PC-9 (cell line): ENCODE results near the gene ABAT. TPM values are rescaled to one million over a fixed set of nuclear protein-coding genes. Genes with fewer than 3 reads are reported as not detected.

Experiments
- BruUV-seq: library from RNA; stranded (reverse); fragments of 400-500 nt; replicated peaks from 2 replicates; lab custom pipeline; 2021; lab: Mats Ljungman, UMichigan
- CTCF ChIA-PET: fragments of 300-600 bp; sonication (Branson Sonifier 250); formaldehyde crosslinking; loops from one replicate; lab custom pipeline; 2022; ENCODE audit warnings: antibody characterized with exemption; lab: Charles Lee
- POLR2A ChIA-PET: fragments of 300-600 bp; sonication (Branson Sonifier 250); formaldehyde crosslinking; loops from one replicate; lab custom pipeline; 2022; ENCODE audit warnings: antibody characterized with exemption; ENCODE audit not compliant: unreplicated experiment; lab: Charles Lee
- DNase-seq, 2 experiments: peaks; one replicate each; pipeline versions ENCODE4 v3.0.0 to v3.0.0-alpha.2; 2015 to 2022; ENCODE audit warnings: mixed read lengths in 1 of 2
- H2AFZ ChIP-seq: fragments of 200-600 bp; sonication (generic); 2 replicates; pipeline ENCODE4 v1.8.1; 2017; ENCODE audit warnings: antibody characterized with exemption
- H3F3A ChIP-seq: fragments of 200-600 bp; sonication (generic); 2 replicates; pipeline ENCODE4 v1.8.1; 2017; ENCODE audit warnings: antibody characterized with exemption, mild to moderate bottlenecking, low read depth; ENCODE audit not compliant: insufficient read depth
- H3K27ac ChIP-seq: fragments of 200-600 bp; sonication (generic); 2 replicates; pipeline ENCODE4 v1.6.1; 2016; ENCODE audit warnings: mixed run types
- H3K27me3 ChIP-seq: fragments of 200-600 bp; sonication (generic); 2 replicates; pipeline ENCODE4 v1.6.1; 2016; ENCODE audit warnings: low read depth, mixed run types; ENCODE audit not compliant: insufficient read depth
- H3K36me3 ChIP-seq: fragments of 200-600 bp; sonication (generic); 2 replicates; pipeline ENCODE4 v1.6.1; 2016; ENCODE audit warnings: low read depth, mixed run types
- H3K4me1 ChIP-seq: fragments of 200-600 bp; sonication (generic); replicated peaks from 2 replicates; pipeline ENCODE4 v1.6.1; 2016; ENCODE audit warnings: mixed run types; ENCODE audit not compliant: insufficient read depth
- H3K4me2 ChIP-seq: fragments of 200-600 bp; sonication (generic); 2 replicates; pipeline ENCODE4 v1.6.1; 2017; ENCODE audit warnings: mixed run types
- H3K4me3 ChIP-seq: fragments of 200-600 bp; sonication (generic); 2 replicates; pipeline ENCODE4 v1.6.1; 2016; ENCODE audit warnings: mixed run types
- H3K79me2 ChIP-seq: fragments of 200-600 bp; sonication (generic); 2 replicates; pipeline ENCODE4 v1.6.1; 2017; ENCODE audit warnings: low read depth, mixed run types
- H3K9me2 ChIP-seq: fragments of 200-600 bp; sonication (generic); 2 replicates; pipeline ENCODE4 v1.8.1; 2017; ENCODE audit warnings: mild to moderate bottlenecking; ENCODE audit not compliant: insufficient read depth
- H3K9me3 ChIP-seq: fragments of 200-600 bp; sonication (generic); 2 replicates; pipeline ENCODE4 v1.8.1; 2016; ENCODE audit warnings: low read depth; ENCODE audit not compliant: insufficient read depth
- H4K20me1 ChIP-seq: fragments of 200-600 bp; sonication (generic); 2 replicates; pipeline ENCODE4 v1.8.1; 2017; ENCODE audit not compliant: insufficient read depth
- EZH2 ChIP-seq: fragments of 200-600 bp; sonication (generic); IDR thresholded peaks from 2 replicates; pipeline ENCODE4 v1.8.0; 2017; ENCODE audit warnings: antibody characterized with exemption, low read depth
- intact Hi-C: fragments of 100-400 bp; cut with micrococcal nuclease; formaldehyde crosslinking; loops from one replicate; pipeline ENCODE4 v1.10.0; 2022; ENCODE audit not compliant: unreplicated experiment
- total RNA-seq: library from RNA; stranded (reverse); gene quantifications from 2 replicates; pipeline ENCODE4 v1.2.3, GENCODE V29; 2021
- TF ChIP-seq, protein P1 (sequence below): fragments of 200-600 bp; sonication (generic); conservative IDR thresholded peaks from 2 replicates; pipeline ENCODE4 v1.6.1; 2017; ENCODE audit warnings: mixed run types, antibody characterized with exemption, mild to moderate bottlenecking, moderate library complexity

Gene ABAT
- total RNA-seq, 1 experiment from 2014 or later, result 12.9 TPM

DNA sequence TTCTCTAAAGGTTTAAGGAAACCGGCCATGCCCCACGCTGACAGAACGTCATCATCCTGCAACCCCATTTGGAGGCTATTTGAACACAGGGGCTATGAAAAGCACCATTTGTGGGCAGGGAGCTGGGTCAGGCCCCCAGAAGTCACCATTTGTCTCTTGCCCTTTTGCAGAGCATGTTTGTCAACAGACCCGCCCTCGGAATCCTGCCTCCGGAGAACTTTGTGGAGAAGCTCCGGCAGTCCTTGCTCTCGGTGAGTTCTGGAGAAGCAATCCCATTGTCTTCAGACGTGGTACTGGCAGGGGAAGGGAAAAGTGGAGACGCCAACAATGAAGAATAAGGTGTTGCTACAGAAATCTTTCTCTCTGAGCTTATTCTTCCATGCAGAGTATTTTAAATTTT is 89.5 kb downstream of the ABAT start:
- CTCF ChIA-PET, result no interaction called here
- Histone ChIP-seq H4K20me1 (no peaks in the 10 kb centered on the region), H2AFZ (no peak overlapping the region), H3K27ac (no peak overlapping the region), H3K9me2 (no peaks in the 10 kb centered on the region), H3K36me3 (no peaks in the 10 kb centered on the region), H3K27me3 (no peaks in the 10 kb centered on the region), H3K79me2 (no peaks in the 10 kb centered on the region), H3K4me3 (no peak overlapping the region), H3K4me2 (no peak overlapping the region), H3K4me1 (no peaks in the 10 kb centered on the region), H3K9me3 (no peaks in the 10 kb centered on the region), H3F3A (no peaks in the 10 kb centered on the region)
- no peak for DNase-seq
- POLR2A ChIA-PET, result no interaction called here
- TF ChIP-seq EZH2, result no peak
- TF ChIP-seq, protein P1, sequence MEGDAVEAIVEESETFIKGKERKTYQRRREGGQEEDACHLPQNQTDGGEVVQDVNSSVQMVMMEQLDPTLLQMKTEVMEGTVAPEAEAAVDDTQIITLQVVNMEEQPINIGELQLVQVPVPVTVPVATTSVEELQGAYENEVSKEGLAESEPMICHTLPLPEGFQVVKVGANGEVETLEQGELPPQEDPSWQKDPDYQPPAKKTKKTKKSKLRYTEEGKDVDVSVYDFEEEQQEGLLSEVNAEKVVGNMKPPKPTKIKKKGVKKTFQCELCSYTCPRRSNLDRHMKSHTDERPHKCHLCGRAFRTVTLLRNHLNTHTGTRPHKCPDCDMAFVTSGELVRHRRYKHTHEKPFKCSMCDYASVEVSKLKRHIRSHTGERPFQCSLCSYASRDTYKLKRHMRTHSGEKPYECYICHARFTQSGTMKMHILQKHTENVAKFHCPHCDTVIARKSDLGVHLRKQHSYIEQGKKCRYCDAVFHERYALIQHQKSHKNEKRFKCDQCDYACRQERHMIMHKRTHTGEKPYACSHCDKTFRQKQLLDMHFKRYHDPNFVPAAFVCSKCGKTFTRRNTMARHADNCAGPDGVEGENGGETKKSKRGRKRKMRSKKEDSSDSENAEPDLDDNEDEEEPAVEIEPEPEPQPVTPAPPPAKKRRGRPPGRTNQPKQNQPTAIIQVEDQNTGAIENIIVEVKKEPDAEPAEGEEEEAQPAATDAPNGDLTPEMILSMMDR, result no peak
- no TSS peak for BruUV-seq
- intact Hi-C loops, result no loop called here

DNA sequence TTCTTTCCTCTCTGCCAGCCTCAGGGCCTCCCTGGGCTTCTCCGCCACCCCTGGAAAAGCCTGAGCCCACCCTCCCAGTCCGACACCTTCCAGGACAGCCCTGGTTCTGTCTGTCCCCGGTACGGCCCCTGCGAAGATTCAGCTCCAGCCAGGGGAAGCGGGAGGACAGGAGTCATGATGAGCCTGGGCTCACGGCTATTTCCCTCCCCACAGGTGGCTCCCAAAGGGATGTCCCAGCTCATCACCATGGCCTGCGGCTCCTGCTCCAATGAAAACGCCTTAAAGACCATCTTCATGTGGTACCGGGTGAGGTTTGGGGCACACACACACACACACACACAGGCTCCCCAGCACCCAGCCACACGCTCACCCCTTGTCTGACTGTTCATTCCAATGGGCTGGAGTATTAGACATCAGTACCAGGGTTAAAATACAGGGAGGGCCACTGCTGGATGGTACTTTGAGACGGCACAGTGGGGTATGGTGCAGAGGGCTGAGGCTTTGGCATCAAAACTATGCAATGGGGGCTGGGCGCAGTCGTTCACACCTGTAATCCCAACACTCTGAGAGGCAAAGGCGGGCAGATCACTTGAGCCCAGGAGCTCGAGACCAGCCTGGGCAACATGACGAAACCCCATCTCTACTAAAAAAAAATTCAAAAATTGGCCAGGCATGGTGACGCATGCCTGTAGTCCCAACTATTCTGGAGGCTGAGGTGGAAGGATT is 90.3 kb downstream of the ABAT start:
- no peaks in the 10 kb centered on the region for H3K36me3 ChIP-seq
- H3K4me3 ChIP-seq, result no peak overlapping the region
- intact Hi-C loops, result no loop called here
- H3K9me3 ChIP-seq, result no peaks in the 10 kb centered on the region
- H3K27me3 ChIP-seq, result no peaks in the 10 kb centered on the region
- H3K27ac ChIP-seq, result no peak overlapping the region
- no peaks in the 10 kb centered on the region for H3K79me2 ChIP-seq
- CTCF ChIA-PET, result no interaction called here
- POLR2A ChIA-PET, result no interaction called here
- no peaks in the 10 kb centered on the region for H3K4me1 ChIP-seq
- no peak for TF ChIP-seq EZH2
- TF ChIP-seq, protein P1, result no peak
- DNase-seq, result no peak
- no peaks in the 10 kb centered on the region for H3F3A ChIP-seq
- no TSS peak for BruUV-seq
- H4K20me1 ChIP-seq, result no peaks in the 10 kb centered on the region
- H3K4me2 ChIP-seq, result no peak overlapping the region
- no peaks in the 10 kb centered on the region for H3K9me2 ChIP-seq
- H2AFZ ChIP-seq, result no peak overlapping the region

DNA sequence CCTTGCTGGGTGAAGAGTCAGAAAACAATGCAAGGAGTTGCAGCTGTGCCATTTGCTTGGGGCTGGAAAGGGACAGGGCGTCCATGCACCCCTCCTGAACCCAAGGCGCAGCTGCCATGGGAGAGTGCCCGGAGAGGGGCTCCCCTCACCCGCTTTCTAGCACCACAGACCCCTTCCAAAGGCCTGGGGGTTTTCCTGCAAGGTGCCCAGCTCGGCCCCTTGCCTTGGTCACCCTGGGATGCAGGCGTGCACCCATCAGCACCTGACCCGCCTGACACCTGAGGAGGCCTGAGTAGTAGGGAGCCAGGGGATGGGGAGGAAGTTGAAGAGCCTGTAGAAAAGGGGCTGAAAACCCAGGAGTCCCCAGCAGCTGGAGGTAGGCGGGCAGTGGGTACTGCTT is 92.8 kb downstream of the ABAT start:
- no peak overlapping the region for H3K4me3 ChIP-seq
- H3K9me3 ChIP-seq, result no peaks in the 10 kb centered on the region
- intact Hi-C loops, result no loop called here
- no peak for TF ChIP-seq EZH2
- TF ChIP-seq, protein P1, result no peak
- CTCF ChIA-PET, result no interaction called here
- no peaks in the 10 kb centered on the region for H3F3A ChIP-seq
- no peak overlapping the region for H2AFZ ChIP-seq
- no peaks in the 10 kb centered on the region for H3K9me2 ChIP-seq
- POLR2A ChIA-PET, result no interaction called here
- no peaks in the 10 kb centered on the region for H3K4me1 ChIP-seq
- no TSS peak for BruUV-seq
- H3K27ac ChIP-seq, result no peak overlapping the region
- no peaks in the 10 kb centered on the region for H3K36me3 ChIP-seq
- DNase-seq, result no peak
- H3K27me3 ChIP-seq, result no peaks in the 10 kb centered on the region
- no peaks in the 10 kb centered on the region for H3K79me2 ChIP-seq
- H4K20me1 ChIP-seq, result no peaks in the 10 kb centered on the region
- H3K4me2 ChIP-seq, result no peak overlapping the region
